Measurements from ENCODE around the gene ITCH.
"Not testable (repeated sequence)": the region's sequence is repeated elsewhere in the genome, so short reads cannot be mapped to it uniquely, and the experiment has no call there.

Gene ITCH

GRCh38 chr20:34331838-34332237 lies 31.2 kb upstream of the ITCH start:
- FAIRE-seq (no peak), DNase-seq (ENCODE audit: insufficient read length, low spot score) (no peak)
- TF ChIP-seq POLR2A (IDR thresholded peaks at IDR 0.05; ENCODE audit: low read depth, low read length) (no peak), PAX5 (IDR thresholded peaks at IDR 0.05; ENCODE audit: insufficient read depth, low read length, severe bottlenecking) (no peak), POU2F2 (IDR thresholded peaks at IDR 0.05; ENCODE audit: low read depth, low read length) (no peak), POLR2AphosphoS5 (IDR thresholded peaks at IDR 0.05; ENCODE audit: low read depth, low read length) (no peak), SPI1 (IDR thresholded peaks at IDR 0.05; ENCODE audit: low read depth, low read length) (no peak), TAF1 (IDR thresholded peaks at IDR 0.05; ENCODE audit: low read depth, low read length) (no peak)

GRCh38 chr20:34332262-34332920 lies 30.7 kb upstream of the ITCH start:
- TF ChIP-seq SPI1 (IDR thresholded peaks at IDR 0.05; ENCODE audit: low read depth, low read length): no peak
- no peak for TF ChIP-seq TAF1 (IDR thresholded peaks at IDR 0.05; ENCODE audit: low read depth, low read length)
- TF ChIP-seq POLR2A (IDR thresholded peaks at IDR 0.05; ENCODE audit: low read depth, low read length): no peak
- TF ChIP-seq POLR2AphosphoS5 (IDR thresholded peaks at IDR 0.05; ENCODE audit: low read depth, low read length): no peak
- no peak for TF ChIP-seq PAX5 (IDR thresholded peaks at IDR 0.05; ENCODE audit: insufficient read depth, low read length, severe bottlenecking)
- no peak for TF ChIP-seq POU2F2 (IDR thresholded peaks at IDR 0.05; ENCODE audit: low read depth, low read length)
- DNase-seq (ENCODE audit: insufficient read length, low spot score) (no peak), FAIRE-seq (no peak)

- FAIRE-seq (no peak), DNase-seq (ENCODE audit: insufficient read length, low spot score) (no peak)
- TF ChIP-seq POLR2AphosphoS5 (IDR thresholded peaks at IDR 0.05; ENCODE audit: low read depth, low read length): no peak
- TF ChIP-seq POU2F2 (IDR thresholded peaks at IDR 0.05; ENCODE audit: low read depth, low read length): no peak
- TF ChIP-seq SPI1 (IDR thresholded peaks at IDR 0.05; ENCODE audit: low read depth, low read length): no peak
- TF ChIP-seq POLR2A (IDR thresholded peaks at IDR 0.05; ENCODE audit: low read depth, low read length): no peak
- TF ChIP-seq TAF1 (IDR thresholded peaks at IDR 0.05; ENCODE audit: low read depth, low read length): no peak
- no peak for TF ChIP-seq PAX5 (IDR thresholded peaks at IDR 0.05; ENCODE audit: insufficient read depth, low read length, severe bottlenecking)
These were observed 29.3 kb upstream of the ITCH start for GRCh38 chr20:34333786-34334185.

- TF ChIP-seq TAF1 (IDR thresholded peaks at IDR 0.05; ENCODE audit: low read depth, low read length) (no peak), POU2F2 (IDR thresholded peaks at IDR 0.05; ENCODE audit: low read depth, low read length) (no peak), PAX5 (IDR thresholded peaks at IDR 0.05; ENCODE audit: insufficient read depth, low read length, severe bottlenecking) (no peak)
- FAIRE-seq (no peak), DNase-seq (ENCODE audit: insufficient read length, low spot score) (no peak)
These were observed 28.2 kb upstream of the ITCH start for GRCh38 chr20:34334654-34335407.

GRCh38 chr20:34337544-34337943 lies 25.5 kb upstream of the ITCH start:
- no peak for FAIRE-seq
- TF ChIP-seq PAX5 (IDR thresholded peaks at IDR 0.05; ENCODE audit: insufficient read depth, low read length, severe bottlenecking): no peak
- no peak for DNase-seq (ENCODE audit: insufficient read length, low spot score)

GRCh38 chr20:34337982-34338726 lies 24.9 kb upstream of the ITCH start:
- FAIRE-seq (no peak), DNase-seq (ENCODE audit: insufficient read length, low spot score) (no peak)
- TF ChIP-seq POU2F2 (IDR thresholded peaks at IDR 0.05; ENCODE audit: low read depth, low read length) (no peak), PAX5 (IDR thresholded peaks at IDR 0.05; ENCODE audit: insufficient read depth, low read length, severe bottlenecking) (no peak), TAF1 (IDR thresholded peaks at IDR 0.05; ENCODE audit: low read depth, low read length) (no peak), SPI1 (IDR thresholded peaks at IDR 0.05; ENCODE audit: low read depth, low read length) (no peak), POLR2A (IDR thresholded peaks at IDR 0.05; ENCODE audit: low read depth, low read length) (no peak), POLR2AphosphoS5 (IDR thresholded peaks at IDR 0.05; ENCODE audit: low read depth, low read length) (no peak)

- not testable (repeated sequence) for FAIRE-seq; DNase-seq (ENCODE audit: insufficient read length, low spot score)
These were observed 22.3 kb upstream of the ITCH start for GRCh38 chr20:34340726-34341125.

- FAIRE-seq: not testable (repeated sequence)
These were observed 21.9 kb upstream of the ITCH start for GRCh38 chr20:34341199-34341598.

GRCh38 chr20:34343458-34344211 lies 19.4 kb upstream of the ITCH start:
- DNase-seq (ENCODE audit: insufficient read length, low spot score) (no peak), FAIRE-seq (no peak)
- no peak for TF ChIP-seq POLR2A (IDR thresholded peaks at IDR 0.05; ENCODE audit: low read depth, low read length)
- TF ChIP-seq SPI1 (IDR thresholded peaks at IDR 0.05; ENCODE audit: low read depth, low read length): no peak
- TF ChIP-seq PAX5 (IDR thresholded peaks at IDR 0.05; ENCODE audit: insufficient read depth, low read length, severe bottlenecking): no peak
- TF ChIP-seq POLR2AphosphoS5 (IDR thresholded peaks at IDR 0.05; ENCODE audit: low read depth, low read length): no peak
- no peak for TF ChIP-seq TAF1 (IDR thresholded peaks at IDR 0.05; ENCODE audit: low read depth, low read length)
- TF ChIP-seq POU2F2 (IDR thresholded peaks at IDR 0.05; ENCODE audit: low read depth, low read length): no peak

More at GRCh38 chr20:34341199-34341598, 21.9 kb upstream of the ITCH start:
- not testable (repeated sequence) for DNase-seq (ENCODE audit: insufficient read length, low spot score)

All from GM12891 (cell line).